HCT116 (cell line): ENCODE results near the gene LUM. TPM values are rescaled to one million over a fixed set of nuclear protein-coding genes. Genes with fewer than 3 reads are reported as not detected.

Experiments
- ATAC-seq: fragments of 200-7000 bp; cut with Tn5 transposase; 2 replicates; pipeline ENCODE4 v1.9.1; 2020; ENCODE audit warnings: mild to moderate bottlenecking, moderate library complexity
- BruUV-seq: library from RNA; stranded (reverse); fragments of 400-500 nt; replicated peaks from 2 replicates; lab custom pipeline; 2021; lab: Mats Ljungman, UMichigan
- CTCF ChIA-PET: fragments of 300-600 bp; sonication (Branson Sonifier 250); formaldehyde crosslinking; loops from one replicate; lab custom pipeline; 2021; ENCODE audit warnings: antibody characterized with exemption; lab: Charles Lee
- POLR2A ChIA-PET: fragments of 300-600, 350-600 bp; sonication (Branson Sonifier 250); formaldehyde crosslinking; loops from one replicate; lab custom pipeline; 2021; ENCODE audit warnings: antibody characterized with exemption; lab: Charles Lee
- RAD21 ChIA-PET, 2 experiments: fragments of 300-600 bp; sonication (Branson Sonifier 250); formaldehyde crosslinking; loops; one replicate each; lab custom pipeline; 2023; ENCODE audit warnings: low total read pairs in 2 of 2; ENCODE audit not compliant: uncharacterized antibody in 2 of 2, unreplicated experiment in 2 of 2, low non-redundant PET in 1 of 2; lab: Charles Lee
- DNase-seq: peaks from one replicate; pipeline ENCODE4 v3.0.0-alpha.2; 2010; ENCODE audit warnings: low read depth, low spot score
- H2AFZ ChIP-seq: fragments of 200-600 bp; shearing (Covaris generic), sonication (generic); 2 replicates; pipeline ENCODE4 v1.6.1; 2017; ENCODE audit warnings: low read depth, mixed run types, mixed read lengths, antibody characterized with exemption, low read length; ENCODE audit not compliant: poor library complexity, severe bottlenecking
- H3K27ac ChIP-seq: 2 replicates; pipeline ENCODE4 v1.5.1; 2012; ENCODE audit warnings: low read depth, low read length
- H3K27me3 ChIP-seq: fragments of 200-600 bp; sonication (generic); 2 replicates; pipeline ENCODE4 v1.6.1; 2016; ENCODE audit warnings: mixed run types, low read length, mixed read lengths; ENCODE audit not compliant: insufficient read depth
- H3K36me3 ChIP-seq, 2 experiments: fragments of 200-500 bp in 1 of 2; fragments of 200-600 bp in 1 of 2; sonication (Bioruptor generic) in 1 of 2; sonication (generic) in 1 of 2; 2 replicates each; pipeline versions ENCODE4 v1.5.1 to v1.6.1; 2014 to 2016; ENCODE audit warnings: low read length in 2 of 2, inconsistent platforms in 1 of 2, mixed read lengths in 1 of 2, mixed run types in 1 of 2; ENCODE audit not compliant: insufficient read depth in 2 of 2, control insufficient read depth in 1 of 2
- H3K4me1 ChIP-seq, 2 experiments: fragments of 200-600 bp in 1 of 2; sonication (generic) in 1 of 2; 2 replicates each; pipeline versions ENCODE4 v1.5.1 to v1.6.1; 2012 to 2017; ENCODE audit warnings: low read length in 2 of 2, inconsistent platforms in 1 of 2, mild to moderate bottlenecking in 1 of 2, mixed read lengths in 1 of 2, mixed run types in 1 of 2, moderate library complexity in 1 of 2; ENCODE audit not compliant: insufficient read depth in 2 of 2, control insufficient read depth in 1 of 2
- H3K4me2 ChIP-seq: fragments of 200-600 bp; sonication (generic); 2 replicates; pipeline ENCODE4 v1.6.1; 2017; ENCODE audit warnings: mixed run types, low read length, mixed read lengths
- H3K4me3 ChIP-seq, 2 experiments: fragments of 200-600 bp in 1 of 2; sonication (generic) in 1 of 2; replicated peaks in 1 of 2; 2 replicates each; pipeline ENCODE4 v1.5.1; 2011 to 2016; ENCODE audit warnings: low read length in 2 of 2, control low read depth in 1 of 2, low read depth in 1 of 2, mild to moderate bottlenecking in 1 of 2, mixed read lengths in 1 of 2, mixed run types in 1 of 2
- H3K79me2 ChIP-seq: fragments of 200-600 bp; sonication (generic); 2 replicates; pipeline ENCODE4 v1.6.1; 2017; ENCODE audit warnings: mild to moderate bottlenecking, mixed run types, low read length, moderate library complexity, mixed read lengths; ENCODE audit not compliant: insufficient read depth
- H3K9ac ChIP-seq: fragments of 200-600 bp; sonication (generic); 2 replicates; pipeline ENCODE4 v1.6.1; 2016; ENCODE audit warnings: low read length, mixed read lengths
- H3K9me2 ChIP-seq: fragments of 200-600 bp; sonication (generic), shearing (Covaris generic); 2 replicates; pipeline ENCODE4 v1.6.1; 2017; ENCODE audit warnings: mixed run types, mild to moderate bottlenecking, moderate library complexity; ENCODE audit not compliant: insufficient read depth
- H3K9me3 ChIP-seq, 2 experiments: fragments of 200-500 bp in 1 of 2; fragments of 200-600 bp in 1 of 2; sonication (Bioruptor generic) in 1 of 2; sonication (generic) in 1 of 2; 2 replicates each; pipeline ENCODE4 v1.6.1; 2014 to 2017; ENCODE audit warnings: low read length in 2 of 2, mixed read lengths in 2 of 2, inconsistent platforms in 1 of 2, low read depth in 1 of 2, mild to moderate bottlenecking in 1 of 2, mixed run types in 1 of 2, moderate library complexity in 1 of 2; ENCODE audit not compliant: control insufficient read depth in 1 of 2, insufficient read depth in 1 of 2
- H4K20me1 ChIP-seq: fragments of 200-600 bp; sonication (generic), shearing (Covaris generic); 2 replicates; pipeline ENCODE4 v1.6.1; 2017; ENCODE audit warnings: mixed run types, mild to moderate bottlenecking, moderate library complexity; ENCODE audit not compliant: insufficient read depth
- CEBPB ChIP-seq: IDR thresholded peaks from 2 replicates; pipeline ENCODE4 v1.6.1; 2012; ENCODE audit warnings: low read depth
- CTCF ChIP-seq, 3 experiments: fragments of 200-600 bp in 1 of 3; sonication (generic) in 1 of 3; IDR thresholded peaks in 2 of 3; conservative IDR thresholded peaks in 1 of 3; 2 replicates each; pipeline ENCODE4 v1.5.1; 2012 to 2017; ENCODE audit warnings: low read depth in 2 of 3, low read length in 2 of 3, antibody characterized with exemption in 1 of 3, borderline replicate concordance in 1 of 3, control low read depth in 1 of 3, mild to moderate bottlenecking in 1 of 3, mixed read lengths in 1 of 3, mixed run types in 1 of 3, moderate library complexity in 1 of 3; ENCODE audit not compliant: insufficient read depth in 1 of 3
- EZH2 ChIP-seq: fragments of 200-600 bp; sonication (generic); IDR thresholded peaks from 2 replicates; pipeline ENCODE4 v1.6.1; 2017; ENCODE audit warnings: antibody characterized with exemption, mixed run types
- MAX ChIP-seq: IDR thresholded peaks from 2 replicates; pipeline ENCODE4 v1.6.1; 2012
- POLR2AphosphoS5 ChIP-seq: IDR thresholded peaks from 2 replicates; pipeline ENCODE4 v1.6.1; 2011; ENCODE audit warnings: mild to moderate bottlenecking, low read depth, low read length, moderate library complexity
- SP1 ChIP-seq: IDR thresholded peaks from 2 replicates; pipeline ENCODE4 v1.6.1; 2012; ENCODE audit warnings: low read depth
- SRF ChIP-seq: IDR thresholded peaks from 2 replicates; pipeline ENCODE4 v1.6.1; 2012; ENCODE audit warnings: low read depth
- TCF7L2 ChIP-seq: IDR thresholded peaks from 2 replicates; pipeline ENCODE4 v1.7.0; 2011; ENCODE audit warnings: borderline replicate concordance, inconsistent platforms; ENCODE audit not compliant: insufficient read depth, insufficient read length; ENCODE audit errors: extremely low read depth
- ZBTB33 ChIP-seq: IDR thresholded peaks from 2 replicates; pipeline ENCODE4 v1.6.1; 2011; ENCODE audit warnings: mild to moderate bottlenecking, low read length, moderate library complexity; ENCODE audit not compliant: insufficient replicate concordance; ENCODE audit errors: extremely low read depth
- ZFX ChIP-seq: fragments of 450-650 bp; IDR thresholded peaks from 2 replicates; pipeline ENCODE4 v1.6.1; 2017
- intact Hi-C: fragments of 100-400 bp; cut with micrococcal nuclease; formaldehyde crosslinking; loops from 2 replicates; pipeline ENCODE4 v1.10.0; 2022
- total RNA-seq: library from RNA; stranded (reverse); gene quantifications from one replicate; pipeline ENCODE4 v1.2.1, GENCODE V29; 2021; ENCODE audit not compliant: unreplicated experiment

The LUM gene
- total RNA-seq, 1 experiment from 2014 or later = 0.69 TPM

GRCh38 chr12:91105807-91106206 is 5.5 kb downstream of the LUM start:
- H4K20me1 ChIP-seq = no peaks in the 10 kb centered on the region
- no peak overlapping the region for H3K27ac ChIP-seq
- no TSS peak for BruUV-seq
- H3K9me2 ChIP-seq = no peaks in the 10 kb centered on the region
- no peaks in the 10 kb centered on the region for H3K27me3 ChIP-seq
- ChIA-PET CTCF (no interaction called here), RAD21 (no interaction called here), POLR2A (no interaction called here)
- H3K9me3 ChIP-seq = no peaks in the 10 kb centered on the region
- H3K36me3 ChIP-seq = no peaks in the 10 kb centered on the region
- H2AFZ ChIP-seq = no peak overlapping the region
- H3K4me1 ChIP-seq = no peaks in the 10 kb centered on the region
- intact Hi-C loops = loop anchor here (10.0 kb wide), 1 partner anchor 219 kb away; no protein-coding TSS in a partner anchor
- DNase-seq = no peak
- H3K4me2 ChIP-seq = no peak overlapping the region
- TF ChIP-seq TCF7L2 (no peak), MAX (no peak), SRF (no peak), CEBPB (no peak), POLR2AphosphoS5 (no peak), EZH2 (no peak), CTCF (IDR thresholded peaks at IDR 0.05 in 2 of 3, conservative IDR thresholded peaks at IDR 0.05 in 1 of 3; ENCODE audit: borderline replicate concordance in 1 of 3, insufficient read depth in 1 of 3, low read depth in 2 of 3, low read length in 2 of 3) (no peak), SP1 (no peak), ZFX (no peak), ZBTB33 (no peak)
- H3K4me3 ChIP-seq = no peak overlapping the region
- H3K9ac ChIP-seq = no peak overlapping the region
- ATAC-seq = no peak
- no peaks in the 10 kb centered on the region for H3K79me2 ChIP-seq
